Stimulated activated CD8-positive, alpha-beta memory T cell treated with anti-CD3 and anti-CD28 coated beads, Interleukin-15, amount 100 ng/mL, for 1 hour (primary cell): Measurements from ENCODE around the gene MN1.

ENCODE experiments used
- DNase-seq: peaks from one replicate; pipeline ENCODE4 v3.0.0-alpha.2; 2020; ENCODE audit warnings: low read depth

MN1 gene

DNA sequence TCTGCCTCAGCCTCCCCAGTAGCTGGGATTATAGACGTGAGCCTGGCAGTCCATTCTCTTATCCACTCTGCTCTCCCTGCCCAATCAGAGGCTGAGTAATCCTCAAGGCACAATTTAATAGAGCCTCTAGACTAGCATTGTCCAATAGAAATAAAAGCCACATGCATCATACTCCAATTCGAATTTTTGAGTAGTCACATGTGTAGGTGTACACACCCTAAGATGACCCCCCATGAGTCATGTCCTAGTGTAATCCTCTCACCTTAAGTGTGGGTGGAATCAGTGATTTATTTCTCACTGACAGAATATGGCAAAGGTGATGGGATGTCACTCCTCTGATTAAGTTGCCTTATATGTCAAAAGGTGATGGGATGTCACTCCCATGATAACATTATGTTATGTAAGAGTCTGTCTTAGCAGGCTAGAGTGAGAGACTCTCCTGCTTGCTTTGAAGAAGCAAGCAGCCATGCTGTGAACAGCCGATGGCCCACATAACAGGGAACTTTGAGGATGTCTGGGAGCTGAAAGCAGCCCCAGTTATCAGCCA is 61.3 kb downstream of the MN1 start:
- DNase-seq: no peak

DNA sequence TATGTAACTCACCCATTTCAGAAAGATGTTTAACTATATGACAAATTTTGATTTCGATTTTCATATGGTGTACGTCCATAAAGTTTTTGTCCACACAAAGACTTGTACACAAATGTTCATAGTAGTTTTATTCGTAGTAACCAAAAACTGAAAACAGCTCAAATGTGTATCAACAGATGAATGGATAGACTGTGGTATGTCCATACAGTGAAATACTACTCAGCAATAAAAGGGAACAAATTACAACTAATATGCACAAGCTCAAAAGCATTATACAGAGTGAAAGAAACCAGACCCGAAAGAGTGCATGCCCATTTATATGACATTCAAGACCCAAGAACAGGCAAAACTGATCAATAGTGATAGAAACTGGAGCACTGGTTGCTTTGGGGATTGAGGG is 64.0 kb downstream of the MN1 start:
- DNase-seq: no peak

DNA sequence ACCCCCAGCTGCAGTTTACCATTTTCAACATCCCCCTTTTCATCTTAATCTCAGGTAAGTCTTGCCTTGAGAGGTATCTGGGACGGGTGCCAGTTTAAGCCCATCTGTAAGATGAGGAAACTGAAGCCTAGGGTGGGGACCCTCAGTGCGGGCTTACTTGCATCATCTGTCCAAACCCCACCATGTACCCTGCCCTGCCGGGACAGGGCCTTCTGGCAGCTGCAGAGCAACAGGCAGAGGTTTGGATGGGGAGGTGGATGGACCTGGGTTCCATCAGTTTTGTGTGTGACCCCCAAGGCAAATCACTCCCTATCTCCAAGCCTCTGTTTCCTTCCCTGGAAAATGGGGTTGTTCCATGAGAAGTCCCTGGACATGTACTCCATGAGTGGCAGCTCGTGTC is 67.5 kb downstream of the MN1 start:
- no peak for DNase-seq

DNA sequence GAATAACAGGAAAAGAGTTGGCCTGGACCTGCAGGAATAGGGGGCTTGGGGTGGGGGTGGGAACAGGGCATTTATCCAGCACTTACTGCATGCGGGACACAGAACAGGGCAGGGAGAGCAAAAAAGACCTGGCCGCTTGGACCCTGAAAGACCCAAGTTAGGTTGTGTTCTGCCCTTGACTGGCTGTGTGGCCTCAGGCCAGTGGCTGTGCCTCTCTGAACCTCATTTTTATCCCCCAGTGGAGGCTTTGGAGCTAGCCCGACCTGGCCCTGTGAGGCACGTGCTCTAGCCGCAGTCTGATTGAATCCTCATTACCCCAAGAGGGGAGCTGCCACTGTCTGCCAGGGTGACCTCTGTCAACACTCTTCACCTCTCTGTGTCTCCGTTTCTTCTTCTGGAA is 68.7 kb downstream of the MN1 start:
- DNase-seq: no peak

DNA sequence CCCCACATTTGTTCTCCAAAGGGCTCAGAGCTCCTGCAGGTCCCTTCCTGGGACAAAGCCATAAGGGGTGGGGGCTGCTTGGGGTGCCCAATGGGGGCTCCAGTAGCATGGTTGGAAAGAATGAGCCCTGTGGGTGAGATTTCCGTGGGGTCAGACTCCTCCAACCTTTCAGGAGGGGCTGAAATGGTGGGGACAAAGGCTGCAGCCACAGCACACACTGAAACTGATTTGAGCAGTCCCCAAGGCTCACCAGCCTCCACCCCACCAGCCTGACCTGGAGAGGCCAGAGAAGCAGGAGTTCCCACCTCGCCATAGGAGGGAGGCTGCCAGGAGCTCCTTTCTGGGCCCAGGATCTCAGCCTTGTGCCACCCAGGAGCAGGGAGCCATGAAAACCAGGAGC is 69.2 kb downstream of the MN1 start:
- no peak for DNase-seq

DNA sequence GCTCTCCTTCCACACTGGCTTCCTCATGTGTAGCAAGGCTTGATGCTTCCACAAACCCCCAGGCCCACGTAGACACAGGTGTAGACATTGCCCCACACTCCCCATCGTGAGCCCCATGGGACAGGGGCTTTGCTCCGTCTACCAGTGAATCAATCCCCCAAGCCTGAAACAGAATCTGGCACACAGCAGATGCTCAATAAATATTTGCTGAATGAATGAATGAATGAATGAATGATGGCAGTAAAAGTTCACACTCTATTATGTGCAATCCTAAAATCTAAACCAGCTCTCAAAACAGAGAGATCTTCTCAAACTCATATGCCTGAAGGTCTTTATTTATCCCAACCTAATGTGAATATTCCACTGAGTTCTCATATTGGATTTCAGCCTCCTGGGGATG is 69.9 kb downstream of the MN1 start:
- DNase-seq: no peak

DNA sequence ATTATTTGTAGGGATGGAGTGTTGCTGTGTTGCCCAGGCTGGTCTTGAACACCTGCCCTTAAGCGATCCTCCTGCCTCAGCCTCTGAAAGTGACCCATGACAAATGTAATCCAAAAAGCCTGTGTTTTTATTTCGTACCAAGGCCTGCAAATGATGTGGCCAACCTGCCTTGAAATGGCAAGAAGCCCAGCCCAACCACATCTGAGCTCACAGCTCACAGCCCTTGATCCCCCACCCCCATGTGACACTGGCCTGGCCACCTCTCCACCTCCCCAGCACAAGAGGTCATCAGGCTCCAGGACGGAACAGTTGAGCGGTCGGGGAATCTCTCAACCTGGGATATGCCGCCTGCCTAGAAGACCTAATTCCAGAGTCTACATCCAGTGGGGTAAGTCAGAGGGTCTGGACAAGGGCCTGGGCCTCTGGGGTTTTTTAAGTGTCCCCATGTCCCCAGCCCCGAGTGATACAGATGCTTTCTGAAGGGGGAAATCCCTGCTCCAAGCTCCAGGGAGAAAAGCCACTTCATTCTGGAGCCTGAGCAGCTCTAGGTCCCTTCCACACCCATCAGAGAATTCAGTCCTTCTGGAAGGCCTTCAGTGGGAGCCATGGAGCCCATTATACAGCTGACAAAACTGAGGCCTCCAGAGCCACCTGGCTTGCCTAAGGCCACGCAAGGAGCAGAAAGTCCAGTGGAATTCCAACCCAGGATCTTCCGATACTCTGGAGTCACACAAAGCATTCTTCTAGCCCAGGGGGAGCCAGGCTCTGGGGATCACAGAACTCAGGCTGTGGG is 70.7 kb downstream of the MN1 start:
- no peak for DNase-seq

DNA sequence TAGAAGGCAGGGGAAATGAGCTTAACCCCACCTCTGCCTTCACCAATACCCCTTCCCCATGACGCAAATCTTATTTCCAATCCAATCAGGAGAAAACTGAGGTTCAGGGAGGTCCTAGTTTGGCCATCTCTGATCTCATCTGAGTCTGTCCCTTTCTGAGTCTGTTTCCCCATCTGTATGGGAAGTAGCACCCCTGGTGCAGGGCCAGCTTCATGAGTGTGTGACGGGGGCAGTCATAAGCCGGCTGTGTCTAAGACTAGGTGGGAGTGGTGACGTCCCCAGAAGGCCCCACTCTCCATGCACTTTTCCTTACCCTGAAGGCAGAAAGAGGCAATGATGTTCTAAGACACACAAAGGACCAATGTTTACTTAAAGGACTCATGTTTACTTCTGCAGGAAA is 72.3 kb downstream of the MN1 start:
- no peak for DNase-seq

DNA sequence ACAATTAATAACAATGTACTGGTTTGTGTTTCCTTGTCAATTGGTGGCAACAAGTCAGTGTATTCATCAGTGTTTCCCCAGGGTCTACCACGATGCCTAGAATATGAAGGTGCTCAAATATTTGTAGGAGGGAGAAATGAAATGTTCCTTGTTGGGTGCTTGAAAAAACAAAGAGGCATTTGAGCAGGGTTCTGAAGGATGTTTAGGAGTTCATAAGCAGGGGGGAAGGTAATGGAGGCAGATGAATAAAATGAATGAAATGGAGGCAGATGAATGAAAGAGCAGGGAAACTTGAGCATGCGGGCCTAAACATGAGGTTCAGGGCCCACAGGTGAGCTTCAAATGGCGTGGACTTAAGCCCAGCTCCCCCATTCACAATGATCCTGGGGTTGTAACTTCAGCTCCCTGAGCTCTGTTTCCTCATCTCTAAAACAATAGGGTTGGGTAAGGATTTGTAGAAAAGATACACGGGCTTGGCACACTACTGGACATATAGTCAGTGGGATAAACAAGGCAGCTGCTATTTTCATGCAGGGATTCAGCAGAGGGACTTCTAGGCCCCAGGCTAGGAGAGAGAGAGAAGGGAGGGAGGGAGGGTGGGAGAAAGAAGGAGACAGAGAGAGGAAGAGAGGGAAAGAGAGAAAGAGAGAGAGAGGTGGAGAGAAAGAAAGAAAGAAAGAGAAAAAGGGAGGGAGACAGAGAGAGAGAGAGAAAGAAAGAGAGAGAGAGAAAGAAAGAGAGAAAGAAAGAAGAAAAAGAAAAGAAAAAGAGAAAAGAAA is 73.7 kb downstream of the MN1 start:
- DNase-seq: no peak

DNA sequence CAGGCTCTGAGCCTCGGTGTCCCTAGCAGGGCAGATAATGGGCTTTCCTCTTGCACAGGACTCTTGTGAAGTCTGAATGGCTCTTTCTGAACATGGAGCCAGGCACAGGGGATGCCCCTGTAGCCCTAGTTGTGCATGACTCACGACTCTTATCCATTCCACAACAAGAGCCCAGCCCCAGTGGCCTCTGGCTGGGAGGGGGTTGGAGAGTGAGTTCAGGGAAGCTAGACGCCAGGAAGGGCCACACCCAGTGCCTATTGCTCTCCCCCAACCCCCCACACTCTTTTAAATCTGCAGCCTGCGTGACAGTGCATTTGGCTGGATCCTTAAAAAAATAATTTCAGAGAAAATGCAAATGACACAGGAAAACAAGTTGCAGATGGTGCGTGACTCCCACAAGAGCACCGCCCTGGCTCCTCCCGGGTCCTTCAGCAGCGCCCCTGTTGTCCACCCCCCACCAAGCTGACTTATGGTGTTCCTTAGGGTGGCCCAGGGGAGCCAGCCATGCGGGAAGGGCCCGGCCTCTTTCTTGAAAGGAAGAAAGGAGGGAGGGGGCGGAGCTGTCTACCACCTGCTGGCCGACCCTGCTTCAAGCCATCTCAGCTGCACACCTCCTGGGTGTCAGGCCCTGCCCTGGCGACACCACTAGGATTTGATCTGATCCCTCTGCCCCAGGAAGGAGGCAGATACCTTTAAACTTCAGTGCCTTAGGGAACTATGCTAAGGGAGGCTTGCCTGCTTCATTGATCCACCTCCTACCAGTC is 74.7 kb downstream of the MN1 start:
- no peak for DNase-seq

DNA sequence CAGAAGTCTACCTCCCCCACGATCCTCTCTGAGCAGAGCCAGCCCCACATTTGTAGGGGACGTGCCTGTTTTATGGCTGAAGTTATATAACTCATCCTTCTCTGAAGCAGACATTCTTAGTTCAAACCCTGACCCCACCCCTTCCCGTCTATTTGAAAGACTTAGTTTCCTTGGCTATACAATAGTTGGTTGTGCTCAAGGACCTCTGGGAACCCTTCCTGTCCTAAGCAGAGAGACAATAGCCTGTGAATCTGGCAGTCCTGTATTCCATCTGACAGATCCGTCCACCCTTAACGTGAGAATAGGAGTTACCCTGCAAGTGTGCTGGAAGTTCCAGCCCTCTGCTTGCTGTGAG is 75.2 kb downstream of the MN1 start:
- DNase-seq: no peak

DNA sequence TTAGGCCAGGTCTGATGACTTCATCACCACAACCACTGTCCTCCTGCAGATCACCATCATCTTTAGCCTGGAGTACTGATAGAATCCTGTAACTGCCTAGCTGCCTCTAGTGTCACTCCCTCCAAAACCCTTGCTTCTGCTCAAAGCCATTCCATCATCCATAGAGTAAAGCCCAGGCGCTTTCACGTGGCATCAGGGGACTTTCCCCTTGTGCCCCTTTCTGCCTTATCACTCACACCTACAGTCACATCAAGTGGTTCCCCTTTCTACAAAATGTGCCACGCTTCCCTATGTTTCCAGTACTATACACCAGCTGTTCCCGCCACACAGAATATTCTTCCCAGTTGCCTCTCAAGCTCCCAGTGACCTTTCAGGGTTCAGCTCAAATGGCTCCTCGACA is 75.9 kb downstream of the MN1 start:
- DNase-seq: no peak

DNA sequence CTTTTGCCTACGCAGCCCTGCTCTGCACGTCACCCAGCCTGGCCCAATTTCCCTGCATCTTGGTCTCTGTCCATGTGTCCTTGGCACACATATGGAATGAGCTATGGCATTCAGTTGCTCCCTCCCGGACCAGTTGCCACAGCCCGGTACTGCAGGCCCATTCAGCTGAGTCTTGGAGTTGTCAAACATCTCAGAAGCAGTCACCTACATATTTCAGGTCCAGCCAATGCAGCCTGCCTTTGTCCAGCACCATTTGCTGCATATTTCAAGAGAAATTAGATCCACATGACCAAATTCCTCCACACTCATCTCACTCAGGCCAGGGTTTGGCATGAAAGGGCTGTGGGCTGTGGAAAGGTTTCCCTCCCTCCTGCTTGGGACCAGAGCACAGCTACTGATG is 76.8 kb downstream of the MN1 start:
- DNase-seq: no peak

DNA sequence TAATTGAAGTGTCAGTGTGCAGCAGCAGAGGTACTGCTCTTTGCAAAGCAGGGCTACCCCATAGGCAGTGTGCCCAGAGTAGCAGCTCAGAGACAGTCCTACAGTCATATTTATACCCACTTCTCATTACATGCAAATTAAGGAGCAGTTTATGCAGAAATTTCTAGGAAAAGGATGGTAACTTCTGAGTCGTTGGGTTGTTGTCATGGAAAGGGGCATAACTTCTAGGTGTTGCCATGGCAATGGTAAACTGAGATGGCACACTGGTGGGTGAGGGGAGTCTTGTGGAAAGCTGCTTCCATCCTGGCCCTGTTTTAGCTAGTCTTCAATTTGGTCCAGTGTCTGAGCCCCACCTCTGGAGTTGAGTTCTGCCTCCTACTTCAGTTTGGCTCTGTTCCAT is 77.4 kb downstream of the MN1 start:
- no peak for DNase-seq

DNA sequence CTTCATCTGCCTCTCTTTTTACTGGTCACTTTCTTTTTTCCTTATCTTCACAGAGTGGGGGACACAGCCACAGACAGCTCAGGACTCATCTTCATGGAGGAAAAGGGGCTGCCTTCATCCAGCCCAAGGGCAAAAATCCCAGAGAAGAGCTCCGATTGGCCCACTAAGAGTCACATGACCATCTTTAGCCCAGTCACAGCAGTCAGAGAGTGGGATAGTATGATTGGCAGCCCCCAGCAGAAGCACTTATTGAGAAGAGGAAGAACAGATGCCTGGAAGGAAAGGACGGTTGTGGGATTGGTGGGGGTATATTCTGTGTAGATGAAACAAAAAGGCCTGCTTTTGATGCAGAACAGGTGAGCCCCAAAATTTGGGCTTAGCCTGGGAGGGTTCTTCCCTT is 77.8 kb downstream of the MN1 start:
- no peak for DNase-seq

DNA sequence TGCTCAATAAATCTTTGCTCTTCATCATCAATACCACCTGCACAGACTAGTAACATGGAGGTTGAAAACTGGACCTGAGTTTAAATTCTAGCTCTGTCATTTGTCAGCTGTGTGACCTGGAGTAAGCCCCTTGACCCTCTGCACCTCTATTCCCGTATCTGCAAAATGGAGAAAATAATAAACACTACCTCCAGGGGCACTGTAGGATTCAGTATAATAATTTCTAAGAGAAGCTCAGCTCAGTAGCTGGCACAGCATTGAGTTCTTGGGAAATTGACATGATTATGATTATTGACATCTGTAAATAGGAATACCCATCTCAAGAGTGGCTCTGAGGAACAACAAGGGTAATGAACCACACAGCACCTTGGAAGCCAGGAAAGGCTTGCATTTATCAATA is 78.4 kb downstream of the MN1 start:
- no peak for DNase-seq

DNA sequence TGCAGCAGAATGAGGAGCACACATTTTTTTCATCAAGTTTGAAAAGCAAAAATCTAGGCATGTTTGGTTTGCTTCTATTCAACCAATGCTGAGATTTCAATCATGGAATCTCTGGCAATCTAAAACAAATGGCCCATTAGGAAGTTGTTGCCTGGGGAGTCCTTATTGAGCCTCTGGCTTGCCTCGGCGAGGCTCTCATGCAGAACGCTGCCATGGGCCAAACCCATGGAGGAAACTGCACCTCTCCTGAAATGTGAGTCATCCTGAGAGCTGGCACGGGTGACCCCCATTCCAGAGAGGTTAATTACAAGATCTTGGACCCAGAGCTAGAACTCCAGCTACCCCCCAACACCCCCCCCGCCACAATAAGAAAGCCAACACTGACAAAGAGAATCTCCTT is 80.7 kb downstream of the MN1 start:
- no peak for DNase-seq

DNA sequence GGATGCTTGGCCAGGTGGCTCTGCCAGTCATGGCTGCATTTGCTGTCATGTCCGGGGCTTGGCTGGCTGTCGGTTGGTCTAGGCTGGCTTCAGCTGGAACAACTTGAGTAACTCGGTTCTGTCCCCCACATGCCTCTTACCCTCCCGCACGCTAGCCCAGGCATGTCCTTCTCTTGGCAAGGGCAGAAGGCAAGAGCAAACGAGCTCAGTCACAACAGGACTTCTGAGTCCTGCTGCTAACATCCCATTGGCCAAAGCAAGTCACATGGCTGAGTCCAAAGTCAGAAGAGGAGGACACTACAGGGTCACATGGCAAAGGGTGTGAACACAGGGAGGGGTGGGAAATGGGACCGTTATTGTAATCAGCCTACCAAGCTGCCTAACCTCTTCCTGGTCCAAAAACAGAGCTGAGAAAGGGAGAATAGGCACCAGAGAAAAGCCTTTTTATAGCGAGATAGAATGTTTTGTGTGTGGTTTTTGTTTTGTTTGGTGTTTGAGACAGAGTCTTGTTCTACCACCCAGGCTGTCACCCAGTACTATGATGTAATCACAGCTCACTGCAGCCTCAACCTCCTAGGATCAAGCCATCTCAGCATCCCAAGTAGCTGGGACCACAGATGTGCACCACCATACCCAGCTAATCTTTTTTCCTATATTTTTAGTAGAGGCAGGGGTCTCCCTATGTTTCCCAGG is 81.9 kb downstream of the MN1 start:
- no peak for DNase-seq

DNA sequence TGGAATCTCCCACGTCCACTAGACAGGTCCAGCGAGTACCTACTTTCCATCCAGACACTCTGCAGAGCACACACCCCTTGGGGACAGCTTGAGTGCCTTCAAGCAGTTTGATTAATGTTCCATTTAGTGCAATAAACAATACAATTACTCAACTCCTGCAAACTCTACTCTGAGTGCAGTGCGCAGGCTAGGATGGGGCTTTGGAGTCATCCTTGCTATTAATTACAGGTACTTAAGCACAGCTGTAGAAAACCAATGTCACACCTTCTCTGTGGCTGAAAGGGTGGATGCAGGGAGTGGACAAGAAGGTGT is 82.6 kb downstream of the MN1 start:
- no peak for DNase-seq

DNA sequence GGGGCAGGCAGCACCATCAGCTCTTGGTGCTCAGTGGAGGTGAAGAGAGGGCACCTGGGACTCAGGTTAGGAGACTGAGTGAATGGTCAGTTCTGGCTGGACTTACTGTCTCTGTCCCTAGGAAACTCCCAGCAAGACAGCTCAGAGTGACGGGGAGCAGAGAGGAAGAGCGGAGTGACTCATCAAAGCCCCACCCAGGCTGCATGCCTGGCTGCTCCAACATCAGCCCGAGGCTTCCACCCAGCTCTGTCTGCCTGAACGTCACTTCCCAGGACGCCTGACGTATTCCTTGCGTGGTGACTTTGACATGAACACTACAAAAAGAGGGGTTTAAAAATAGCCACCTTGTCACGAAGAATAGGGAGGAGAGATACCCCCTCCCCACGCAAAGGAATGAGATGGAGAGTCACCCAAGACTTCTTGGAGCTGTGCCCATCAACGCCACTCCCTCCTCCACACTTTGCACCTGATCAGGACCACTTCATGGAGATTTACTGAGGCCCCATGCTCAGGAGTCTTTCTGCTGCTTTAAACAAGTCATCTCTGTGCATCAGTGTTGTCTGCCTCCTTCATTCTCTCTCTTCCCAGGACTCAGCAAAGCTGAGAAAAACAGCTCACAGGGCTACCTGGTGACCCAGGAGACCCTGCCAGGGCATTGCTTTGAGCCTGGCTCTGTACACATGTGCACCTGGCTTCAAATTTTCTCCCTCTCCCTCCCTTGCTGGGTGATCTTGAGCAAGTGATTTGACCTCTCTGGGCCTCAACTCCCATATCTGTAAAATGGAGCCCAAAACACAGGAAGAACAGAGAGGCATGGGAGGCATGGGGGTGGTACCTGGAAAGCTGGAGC is 83.1 kb downstream of the MN1 start:
- DNase-seq: no peak

DNA sequence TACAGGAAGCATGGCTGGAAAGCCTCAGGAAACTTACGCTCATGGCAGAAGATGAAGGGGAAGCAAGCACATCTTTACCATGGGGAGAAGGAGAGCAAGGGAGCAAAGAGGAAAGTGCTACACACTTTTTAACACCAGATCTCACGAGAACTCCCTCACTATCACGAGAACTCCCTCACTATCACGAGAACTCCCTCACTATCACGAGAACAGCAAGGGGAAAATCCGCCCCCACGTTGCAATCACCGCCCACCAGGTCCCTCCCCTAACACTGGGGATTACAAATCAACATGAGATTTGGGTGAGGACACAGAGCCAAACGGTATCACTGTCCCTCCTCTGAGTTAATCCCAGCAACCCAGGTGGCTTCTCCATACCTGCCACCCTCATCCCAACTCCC is 84.5 kb downstream of the MN1 start:
- no peak for DNase-seq

DNA sequence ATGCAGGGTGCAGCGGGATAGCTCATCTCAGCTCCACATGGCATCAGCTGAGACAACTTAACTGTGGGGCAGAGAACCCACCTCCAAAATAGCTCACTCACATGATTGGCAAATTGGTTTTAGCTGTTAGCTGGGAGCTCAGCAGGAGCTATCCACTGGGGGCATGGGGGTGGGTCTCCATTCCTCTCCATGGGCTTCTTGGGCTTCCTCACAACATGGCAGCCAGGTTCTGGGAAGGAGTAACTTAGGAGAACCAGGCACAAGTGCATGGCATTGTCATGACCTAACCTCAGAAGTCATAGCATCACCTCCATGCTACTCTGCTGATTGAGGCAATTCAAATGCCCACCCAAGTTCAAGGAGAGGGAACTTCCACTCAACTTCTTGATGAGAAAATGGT is 85.5 kb downstream of the MN1 start:
- no peak for DNase-seq
